ENCODE measurements around the gene FHIT. TPM values are rescaled to one million over a fixed set of nuclear protein-coding genes. Genes with fewer than 3 reads are reported as not detected.

Gene FHIT
- polyA plus RNA-seq, 1 of the 3 experiments (the other 2 are of a cell fraction), result 0.41 TPM

GRCh38 chr3:60149501-60149900 lies 1101.8 kb downstream of the FHIT start:
- 38% methylated on average over 3 of the region's 3 CpGs for WGBS (ENCODE audit: low lambda C conversion rate)
- ChIA-PET CTCF (no interaction called here), POLR2A (no interaction called here)

More at GRCh38 chr3:60149501-60149900, 1101.8 kb downstream of the FHIT start:
- no peaks in the 10 kb centered on the region for H3K79me2 ChIP-seq (ENCODE audit: insufficient read depth)
- H3K36me3 ChIP-seq (replicated peaks in 1 of 2; ENCODE audit: control insufficient read depth in 1 of 2, insufficient read depth in 2 of 2, low read length in 1 of 2), result no peaks in the 10 kb centered on the region
- H3K9me3 ChIP-seq, result no peaks in the 10 kb centered on the region
- H3K4me1 ChIP-seq (ENCODE audit: control insufficient read depth in 1 of 2, insufficient read depth in 2 of 2, low read depth in 1 of 2, low read length in 1 of 2), result no peaks in the 10 kb centered on the region
- H3K4me2 ChIP-seq, result no peak overlapping the region
- H3K9me2 ChIP-seq, result no peaks in the 10 kb centered on the region
- no peaks in the 10 kb centered on the region for H4K20me1 ChIP-seq (ENCODE audit: insufficient read depth)
- no peak for DNase-seq
- no peaks in the 10 kb centered on the region for H3K27me3 ChIP-seq (ENCODE audit: insufficient read depth)
- no peak overlapping the region for H2AFZ ChIP-seq (ENCODE audit: low read depth)
- no peak overlapping the region for H3K4me3 ChIP-seq (ENCODE audit: low read depth in 2 of 2, low read length in 1 of 2)
- H3F3A ChIP-seq (replicated peaks; ENCODE audit: insufficient read depth), result no peaks in the 10 kb centered on the region
- H3K27ac ChIP-seq (ENCODE audit: low read depth in 2 of 2, low read length in 1 of 2), result no peak overlapping the region
- H3K9ac ChIP-seq, result no peak overlapping the region
- no peak for TF ChIP-seq USF2 (IDR thresholded peaks at IDR 0.05; ENCODE audit: borderline replicate concordance, low read depth, low read length)
- no peak for TF ChIP-seq MEF2A (IDR thresholded peaks at IDR 0.05; ENCODE audit: borderline replicate concordance, low read depth)
- TF ChIP-seq USF1 (IDR thresholded peaks at IDR 0.05; ENCODE audit: borderline replicate concordance, low read depth), result no peak
- no peak for TF ChIP-seq RXRA (IDR thresholded peaks at IDR 0.05; ENCODE audit: borderline replicate concordance, low read depth)
- no peak for TF ChIP-seq YY1 (IDR thresholded peaks at IDR 0.05; ENCODE audit: low read depth)
- no peak for TF ChIP-seq TEAD4 (IDR thresholded peaks at IDR 0.05; ENCODE audit: borderline replicate concordance, insufficient read depth)
- TF ChIP-seq GATA2 (CRISPR knock-in tag; IDR thresholded peaks at IDR 0.05), result no peak
- TF ChIP-seq RAD21 (IDR thresholded peaks at IDR 0.05; ENCODE audit: low read length), result no peak
- no peak for TF ChIP-seq EZH2phosphoT487 (IDR thresholded peaks at IDR 0.05; ENCODE audit: borderline replicate concordance, low read depth)
- no peak for TF ChIP-seq SMC3 (IDR thresholded peaks at IDR 0.05; ENCODE audit: low read depth, low read length)
- TF ChIP-seq IRF3 (IDR thresholded peaks at IDR 0.05; ENCODE audit: low read depth, low read length), result no peak
- no peak for TF ChIP-seq RFX5 (IDR thresholded peaks at IDR 0.05; ENCODE audit: low read length)
- no peak for TF ChIP-seq NFIC (IDR thresholded peaks at IDR 0.05; ENCODE audit: borderline replicate concordance)
- TF ChIP-seq TAF1 (IDR thresholded peaks at IDR 0.05; ENCODE audit: borderline replicate concordance, low read depth, low read length), result no peak
- no peak for TF ChIP-seq RCOR1 (IDR thresholded peaks at IDR 0.05; ENCODE audit: low read length)
- no peak for TF ChIP-seq ZBTB33 (IDR thresholded peaks at IDR 0.05; ENCODE audit: borderline replicate concordance, low read depth)
- TF ChIP-seq MAX (IDR thresholded peaks at IDR 0.05; ENCODE audit: low read depth), result no peak
- TF ChIP-seq NRF1 (IDR thresholded peaks at IDR 0.05; ENCODE audit: low read depth, low read length), result no peak
- no peak for TF ChIP-seq CHD2 (IDR thresholded peaks at IDR 0.05; ENCODE audit: low read length, partially characterized antibody)
